ENCODE data around the gene RGS17. TPM values are rescaled to one million over a fixed set of nuclear protein-coding genes. Genes with fewer than 3 reads are reported as not detected.

Gene RGS17
- total RNA-seq, 1 donor from 2014 or later: not detected

DNA sequence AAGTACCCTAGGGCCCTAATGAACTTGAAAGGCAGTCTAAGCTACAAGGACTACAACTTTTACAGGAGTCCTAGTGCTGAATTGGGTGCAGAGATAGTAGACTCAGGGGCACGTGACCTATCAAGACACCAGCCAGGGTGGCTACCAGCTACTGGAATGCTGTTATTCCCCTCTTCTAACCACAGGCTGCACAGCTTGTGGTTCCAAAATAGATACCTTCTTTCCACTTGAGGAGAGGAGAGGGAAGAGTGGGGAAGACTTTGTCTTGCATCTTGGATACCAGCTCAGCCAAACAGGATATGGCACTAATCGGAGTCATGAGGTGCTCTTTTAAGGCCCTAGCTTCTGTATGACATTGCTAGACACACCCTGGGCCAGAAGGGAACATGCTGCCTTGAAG, 68.6 kb downstream of the RGS17 start:
- peaks cover 2% of the 10 kb centered on the region for H3K4me1 Mint-ChIP-seq (ENCODE audit: low read depth)

GRCh38 chr6:153059757-153060156, 71.3 kb downstream of the RGS17 start:
- no peak for DNase-seq (ENCODE audit: low spot score)
- Mint-ChIP-seq H3K9me3 (peaks cover 6% of the 10 kb centered on the region), H3K36me3 (ENCODE audit: low read depth) (no peaks in the 10 kb centered on the region), H3K4me3 (ENCODE audit: low read depth) (no peak overlapping the region), H3K4me1 (ENCODE audit: low read depth) (peaks cover 2% of the 10 kb centered on the region), H3K27me3 (ENCODE audit: low read depth) (peaks cover 2% of the 10 kb centered on the region), H3K27ac (no peak overlapping the region)
- intact Hi-C loops (cut with micrococcal nuclease): no loop called here

More for the DNA sequence above, 68.6 kb downstream of the RGS17 start:
- H3K27ac Mint-ChIP-seq: no peak overlapping the region
- H3K36me3 Mint-ChIP-seq (ENCODE audit: low read depth): no peaks in the 10 kb centered on the region
- intact Hi-C loops (cut with micrococcal nuclease): no loop called here
- H3K27me3 Mint-ChIP-seq (ENCODE audit: low read depth): peaks cover 2% of the 10 kb centered on the region
- H3K4me3 Mint-ChIP-seq (ENCODE audit: low read depth): no peak overlapping the region
- DNase-seq (ENCODE audit: low spot score): no peak
- peaks cover 6% of the 10 kb centered on the region for H3K9me3 Mint-ChIP-seq

- peaks cover 6% of the 10 kb centered on the region for H3K9me3 Mint-ChIP-seq
- H3K36me3 Mint-ChIP-seq (ENCODE audit: low read depth): no peaks in the 10 kb centered on the region
- no peak overlapping the region for H3K27ac Mint-ChIP-seq
- peaks cover 2% of the 10 kb centered on the region for H3K4me1 Mint-ChIP-seq (ENCODE audit: low read depth)
- no peak overlapping the region for H3K4me3 Mint-ChIP-seq (ENCODE audit: low read depth)
- H3K27me3 Mint-ChIP-seq (ENCODE audit: low read depth): peaks cover 2% of the 10 kb centered on the region
- no peak for DNase-seq (ENCODE audit: low spot score)
- intact Hi-C loops (cut with micrococcal nuclease): no loop called here
These were observed 71.8 kb downstream of the RGS17 start for GRCh38 chr6:153059311-153059710.

GRCh38 chr6:153058909-153059308, 72.2 kb downstream of the RGS17 start:
- intact Hi-C loops (cut with micrococcal nuclease): no loop called here
- no peaks in the 10 kb centered on the region for H3K36me3 Mint-ChIP-seq (ENCODE audit: low read depth)
- H3K27ac Mint-ChIP-seq: no peak overlapping the region
- no peak for DNase-seq (ENCODE audit: low spot score)
- H3K4me1 Mint-ChIP-seq (ENCODE audit: low read depth): peaks cover 2% of the 10 kb centered on the region
- H3K27me3 Mint-ChIP-seq (ENCODE audit: low read depth): peaks cover 2% of the 10 kb centered on the region
- H3K9me3 Mint-ChIP-seq: peaks cover 6% of the 10 kb centered on the region
- H3K4me3 Mint-ChIP-seq (ENCODE audit: low read depth): no peak overlapping the region

DNA sequence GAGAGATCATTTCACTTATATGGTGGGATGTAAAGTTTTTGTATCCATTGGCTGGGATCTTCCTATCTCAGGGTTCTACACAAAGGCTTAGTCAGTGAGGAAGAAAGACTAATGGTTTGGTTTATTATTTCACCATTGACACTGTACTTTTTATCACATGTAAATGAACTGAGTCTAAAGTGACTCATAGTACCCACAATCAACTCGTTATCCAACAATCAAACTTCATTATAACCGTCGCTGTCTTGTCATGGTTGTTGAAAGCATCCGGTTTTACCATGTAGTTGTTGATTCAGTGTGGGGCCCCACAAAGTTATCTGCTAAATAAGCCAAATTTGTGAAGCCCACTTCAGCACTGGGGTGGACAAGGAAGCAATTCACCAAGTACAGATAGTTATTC, 72.8 kb downstream of the RGS17 start:
- H3K27me3 Mint-ChIP-seq (ENCODE audit: low read depth): peaks cover 2% of the 10 kb centered on the region
- peaks cover 2% of the 10 kb centered on the region for H3K4me1 Mint-ChIP-seq (ENCODE audit: low read depth)
- H3K4me3 Mint-ChIP-seq (ENCODE audit: low read depth): no peak overlapping the region
- no peak for DNase-seq (ENCODE audit: low spot score)
- no peaks in the 10 kb centered on the region for H3K36me3 Mint-ChIP-seq (ENCODE audit: low read depth)
- intact Hi-C loops (cut with micrococcal nuclease): no loop called here
- no peak overlapping the region for H3K27ac Mint-ChIP-seq
- H3K9me3 Mint-ChIP-seq: peaks cover 2% of the 10 kb centered on the region

- no peaks in the 10 kb centered on the region for H3K36me3 Mint-ChIP-seq (ENCODE audit: low read depth)
- peaks cover 2% of the 10 kb centered on the region for H3K27me3 Mint-ChIP-seq (ENCODE audit: low read depth)
- no peaks in the 10 kb centered on the region for H3K9me3 Mint-ChIP-seq
- intact Hi-C loops (cut with micrococcal nuclease): no loop called here
- no peak for DNase-seq (ENCODE audit: low spot score)
- no peak overlapping the region for H3K4me3 Mint-ChIP-seq (ENCODE audit: low read depth)
- H3K4me1 Mint-ChIP-seq (ENCODE audit: low read depth): peaks cover 2% of the 10 kb centered on the region
- no peak overlapping the region for H3K27ac Mint-ChIP-seq
These were observed 74.8 kb downstream of the RGS17 start for GRCh38 chr6:153056308-153056707.

DNA sequence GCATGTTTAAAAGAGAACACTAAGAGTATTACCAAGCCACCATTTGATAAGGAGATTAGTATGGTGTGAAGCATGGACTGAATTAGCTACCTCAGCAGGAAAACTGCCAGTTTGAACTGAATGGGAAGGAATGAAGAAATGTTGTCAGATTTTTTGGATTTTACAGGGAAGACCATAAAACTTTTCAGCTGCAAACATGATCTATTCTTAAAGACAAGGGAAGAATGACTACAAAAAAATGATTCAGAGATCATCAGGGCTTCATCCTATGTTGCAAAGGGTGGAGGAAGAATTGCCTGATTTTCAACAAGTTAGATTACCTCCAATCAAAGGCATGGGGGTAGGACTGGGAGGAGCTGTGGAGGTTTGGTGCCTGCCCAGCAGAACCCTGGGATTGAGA, 79.3 kb downstream of the RGS17 start:
- Mint-ChIP-seq H3K4me1 (ENCODE audit: low read depth) (no peaks in the 10 kb centered on the region), H3K27ac (no peak overlapping the region), H3K36me3 (ENCODE audit: low read depth) (no peaks in the 10 kb centered on the region), H3K9me3 (no peaks in the 10 kb centered on the region), H3K4me3 (ENCODE audit: low read depth) (no peak overlapping the region), H3K27me3 (ENCODE audit: low read depth) (no peaks in the 10 kb centered on the region)
- DNase-seq (ENCODE audit: low spot score): no peak
- intact Hi-C loops (cut with micrococcal nuclease): no loop called here

DNA sequence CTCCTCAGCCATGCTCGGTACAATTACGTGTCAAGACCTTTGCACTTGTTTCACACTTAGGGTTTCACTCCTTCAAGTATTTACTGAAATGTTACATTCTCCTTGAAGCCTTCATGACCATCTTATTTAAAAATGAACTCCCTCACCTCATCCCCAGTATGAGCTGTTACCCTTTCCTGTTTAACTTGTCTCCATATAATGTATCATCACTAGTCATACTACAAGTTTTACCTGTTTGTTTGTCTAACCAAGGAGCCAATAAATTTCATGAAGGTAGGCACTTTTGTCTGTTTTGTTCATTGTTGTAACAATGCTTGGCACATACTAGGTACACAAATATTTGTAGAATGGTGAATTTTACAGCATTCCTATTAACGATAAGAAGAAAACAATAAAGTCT, 82.5 kb downstream of the RGS17 start:
- DNase-seq (ENCODE audit: low spot score): no peak
- Mint-ChIP-seq H3K4me1 (ENCODE audit: low read depth) (no peaks in the 10 kb centered on the region), H3K27ac (no peak overlapping the region), H3K9me3 (no peaks in the 10 kb centered on the region), H3K27me3 (ENCODE audit: low read depth) (no peaks in the 10 kb centered on the region), H3K4me3 (ENCODE audit: low read depth) (no peak overlapping the region), H3K36me3 (ENCODE audit: low read depth) (no peaks in the 10 kb centered on the region)
- intact Hi-C loops (cut with micrococcal nuclease): no loop called here

DNA sequence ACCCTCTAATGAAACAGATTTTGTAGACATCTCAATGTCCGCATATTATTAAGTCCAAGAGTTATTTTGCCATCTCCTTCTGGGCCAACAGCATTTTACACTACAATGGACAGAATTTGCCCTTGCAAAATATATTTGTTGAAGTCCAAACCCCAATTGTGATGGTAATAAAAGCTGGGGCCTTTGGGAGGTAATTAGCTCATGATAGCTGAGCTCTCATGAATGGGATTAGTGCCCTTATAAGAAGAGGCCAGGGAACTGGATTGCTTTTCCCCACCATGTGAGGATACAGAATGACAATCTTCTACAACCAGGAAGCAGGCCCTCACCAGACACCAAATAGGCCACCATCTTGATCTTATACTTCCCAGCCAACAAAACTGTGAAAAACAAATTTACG, 83.7 kb downstream of the RGS17 start:
- Mint-ChIP-seq H3K4me1 (ENCODE audit: low read depth) (no peaks in the 10 kb centered on the region), H3K9me3 (no peaks in the 10 kb centered on the region), H3K27ac (no peak overlapping the region), H3K36me3 (ENCODE audit: low read depth) (no peaks in the 10 kb centered on the region), H3K27me3 (ENCODE audit: low read depth) (no peaks in the 10 kb centered on the region), H3K4me3 (ENCODE audit: low read depth) (no peak overlapping the region)
- no peak for DNase-seq (ENCODE audit: low spot score)
- intact Hi-C loops (cut with micrococcal nuclease): no loop called here

- no peaks in the 10 kb centered on the region for H3K9me3 Mint-ChIP-seq
- no peaks in the 10 kb centered on the region for H3K36me3 Mint-ChIP-seq (ENCODE audit: low read depth)
- no peaks in the 10 kb centered on the region for H3K27me3 Mint-ChIP-seq (ENCODE audit: low read depth)
- no peak for DNase-seq (ENCODE audit: low spot score)
- intact Hi-C loops (cut with micrococcal nuclease): no loop called here
- H3K4me3 Mint-ChIP-seq (ENCODE audit: low read depth): no peak overlapping the region
- H3K27ac Mint-ChIP-seq: no peak overlapping the region
- no peaks in the 10 kb centered on the region for H3K4me1 Mint-ChIP-seq (ENCODE audit: low read depth)
These were observed 85.8 kb downstream of the RGS17 start for GRCh38 chr6:153045271-153045670.

GRCh38 chr6:153044295-153044694, 86.8 kb downstream of the RGS17 start:
- H3K27me3 Mint-ChIP-seq (ENCODE audit: low read depth): peaks cover 2% of the 10 kb centered on the region
- no peak for DNase-seq (ENCODE audit: low spot score)
- H3K4me3 Mint-ChIP-seq (ENCODE audit: low read depth): no peak overlapping the region
- intact Hi-C loops (cut with micrococcal nuclease): no loop called here
- no peaks in the 10 kb centered on the region for H3K9me3 Mint-ChIP-seq
- no peaks in the 10 kb centered on the region for H3K36me3 Mint-ChIP-seq (ENCODE audit: low read depth)
- H3K27ac Mint-ChIP-seq: no peak overlapping the region
- H3K4me1 Mint-ChIP-seq (ENCODE audit: low read depth): no peaks in the 10 kb centered on the region

DNA sequence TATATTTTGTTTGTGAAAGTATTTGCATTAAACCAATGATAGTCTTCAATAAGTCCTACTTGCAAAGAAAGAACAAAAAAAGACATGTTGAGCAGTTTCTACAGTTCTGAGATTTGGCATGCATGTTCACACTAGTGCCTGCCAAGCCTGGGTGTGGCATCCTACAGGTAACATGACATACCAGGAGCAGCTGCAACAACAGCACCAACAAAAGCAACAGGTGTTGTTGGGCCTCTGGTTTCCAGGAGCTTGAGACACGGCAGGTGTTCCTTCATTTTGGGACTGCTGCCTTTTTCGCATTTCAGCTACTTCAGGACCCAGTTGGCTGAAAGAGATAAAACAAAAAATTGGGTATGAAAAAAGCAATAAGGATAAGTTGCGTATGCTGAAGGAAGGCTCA, 87.4 kb downstream of the RGS17 start:
- Mint-ChIP-seq H3K9me3 (no peaks in the 10 kb centered on the region), H3K27me3 (ENCODE audit: low read depth) (peaks cover 2% of the 10 kb centered on the region), H3K4me3 (ENCODE audit: low read depth) (no peak overlapping the region), H3K27ac (no peak overlapping the region), H3K36me3 (ENCODE audit: low read depth) (no peaks in the 10 kb centered on the region), H3K4me1 (ENCODE audit: low read depth) (no peaks in the 10 kb centered on the region)
- intact Hi-C loops (cut with micrococcal nuclease): no loop called here
- no peak for DNase-seq (ENCODE audit: low spot score)

DNA sequence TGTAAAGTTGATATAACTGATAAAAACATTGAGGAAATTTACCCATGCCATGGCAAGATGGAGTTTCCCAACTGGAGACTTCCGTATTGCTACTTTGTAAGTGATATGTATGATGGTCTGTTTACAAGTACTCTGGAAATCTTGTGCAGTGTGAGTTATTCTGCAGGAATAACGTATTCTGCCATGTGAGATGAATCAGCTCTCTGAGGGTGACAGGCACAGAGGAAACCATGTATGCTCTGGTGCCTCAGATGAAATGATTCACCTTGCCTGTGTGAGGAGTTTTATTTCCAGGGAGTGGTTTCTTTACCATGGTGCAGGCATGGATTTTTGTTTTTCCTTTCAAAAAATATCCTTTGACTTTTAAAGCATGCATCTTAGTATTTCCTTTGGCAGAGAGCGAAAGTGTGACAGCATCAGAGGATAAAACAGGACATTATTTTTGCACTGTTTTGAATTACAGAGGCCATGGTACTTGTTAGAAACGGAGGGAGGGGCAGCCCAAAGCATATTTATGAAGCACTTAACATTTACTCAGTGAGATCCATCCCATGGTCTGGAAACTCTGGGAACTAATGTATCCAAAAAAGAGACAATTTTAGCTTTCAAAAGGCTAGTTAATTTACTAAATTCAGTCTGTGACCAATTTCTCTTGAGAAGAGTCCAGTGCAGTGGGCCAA, 92.6 kb downstream of the RGS17 start:
- Mint-ChIP-seq H3K27ac (no peak overlapping the region), H3K4me1 (ENCODE audit: low read depth) (no peaks in the 10 kb centered on the region), H3K27me3 (ENCODE audit: low read depth) (peaks cover 9% of the 10 kb centered on the region), H3K4me3 (ENCODE audit: low read depth) (no peak overlapping the region), H3K36me3 (ENCODE audit: low read depth) (no peaks in the 10 kb centered on the region), H3K9me3 (no peaks in the 10 kb centered on the region)
- intact Hi-C loops (cut with micrococcal nuclease): loop anchor here (10.0 kb wide), 2 partner anchors 274 to 476 kb away; no protein-coding TSS in a partner anchor
- DNase-seq (ENCODE audit: low spot score): no peak

GRCh38 chr6:153034139-153034538, 96.9 kb downstream of the RGS17 start:
- DNase-seq (ENCODE audit: low spot score): no peak
- H3K4me1 Mint-ChIP-seq (ENCODE audit: low read depth): no peaks in the 10 kb centered on the region
- no peaks in the 10 kb centered on the region for H3K36me3 Mint-ChIP-seq (ENCODE audit: low read depth)
- no peak overlapping the region for H3K27ac Mint-ChIP-seq
- no peaks in the 10 kb centered on the region for H3K9me3 Mint-ChIP-seq
- H3K27me3 Mint-ChIP-seq (ENCODE audit: low read depth): peaks cover 24% of the 10 kb centered on the region
- intact Hi-C loops (cut with micrococcal nuclease): loop anchor here (10.0 kb wide), 2 partner anchors 269 to 481 kb away; no protein-coding TSS in a partner anchor
- H3K4me3 Mint-ChIP-seq (ENCODE audit: low read depth): no peak overlapping the region

All from activated T-helper 2 cell treated with anti-CD3 and anti-CD28 coated beads, Interferon-gamma antibody, Interleukin-2, Interleukin-4, amounts not matched to agents 10 μg/mL and 5 μg/mL and 100 μg/mL, durations not matched to agents 14 hours and 24 hours and 36 hours (primary cell).